Hematopoietic multipotent progenitor cell treated with erythropoietin and hydrocortisone succinate and interleukin-3 and kit ligand, for 17 days (in vitro differentiated cells): Measurements from ENCODE around the gene TOGARAM1.
"Not testable (repeated sequence)": the region's sequence is repeated elsewhere in the genome, so short reads cannot be mapped to it uniquely, and the experiment has no call there.

Experiments
- DNase-seq: peaks from one replicate; pipeline ENCODE4 v3.0.0-alpha.2; 2015; ENCODE audit warnings: low spot score

Gene TOGARAM1

DNA sequence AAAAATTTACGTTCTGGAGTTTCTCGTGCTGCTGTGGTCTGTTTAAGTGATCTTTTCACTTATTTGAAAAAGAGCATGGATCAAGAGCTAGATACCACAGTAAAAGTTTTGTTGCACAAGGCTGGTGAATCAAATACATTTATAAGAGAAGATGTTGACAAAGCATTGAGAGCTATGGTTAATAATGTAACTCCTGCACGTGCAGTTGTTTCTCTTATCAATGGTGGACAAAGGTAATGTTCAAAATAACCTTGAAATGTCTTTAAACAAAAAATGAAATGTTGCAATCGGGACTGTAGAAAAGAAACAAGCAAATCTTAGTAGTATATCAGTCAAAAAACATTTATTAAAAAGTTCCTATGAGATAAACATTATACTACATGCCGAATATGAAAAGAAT lies 82.6 kb downstream of the TOGARAM1 start:
- DNase-seq = no peak

DNA sequence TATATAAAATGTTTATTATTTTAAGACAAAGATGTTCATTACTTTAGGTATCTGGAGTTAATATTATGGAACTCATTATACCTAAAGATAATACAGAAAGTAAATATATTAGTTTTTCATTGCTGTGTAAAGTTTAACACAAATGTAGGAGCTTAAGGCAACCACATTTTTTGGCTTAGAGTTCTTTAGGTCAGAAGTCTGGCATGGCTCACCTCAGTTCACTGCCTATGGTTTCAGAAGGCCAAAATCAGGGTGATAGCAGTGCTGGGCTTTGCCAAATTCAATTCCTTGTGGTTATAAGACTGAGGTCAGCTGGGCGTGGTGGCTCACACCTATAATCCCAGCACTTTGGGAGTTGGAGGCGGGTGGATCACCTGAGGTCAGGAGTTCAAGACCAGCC lies 86.4 kb downstream of the TOGARAM1 start:
- no peak for DNase-seq

DNA sequence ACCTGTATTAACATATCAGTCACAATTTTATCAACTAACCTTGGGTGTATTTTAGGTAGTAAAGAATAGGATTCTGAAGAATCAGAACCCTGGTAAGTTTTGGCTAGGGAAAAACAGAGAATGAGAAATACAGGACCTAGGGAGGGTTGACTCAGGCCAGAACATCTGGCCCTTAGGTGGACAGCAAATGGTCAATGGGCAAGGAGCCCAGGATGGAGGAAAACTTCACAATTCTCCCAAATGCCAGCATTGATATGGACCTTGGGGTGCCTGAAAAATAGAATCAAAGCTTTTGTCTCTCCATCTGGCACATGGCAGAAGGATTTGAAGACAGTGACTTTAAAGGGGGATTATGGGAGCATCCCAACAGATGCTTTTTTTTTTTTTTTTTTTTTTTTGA lies 89.2 kb downstream of the TOGARAM1 start:
- DNase-seq = no peak

- DNase-seq = no peak
Observed at GRCh38 chr14:45051896-45052295, 89.9 kb downstream of the TOGARAM1 start.

DNA sequence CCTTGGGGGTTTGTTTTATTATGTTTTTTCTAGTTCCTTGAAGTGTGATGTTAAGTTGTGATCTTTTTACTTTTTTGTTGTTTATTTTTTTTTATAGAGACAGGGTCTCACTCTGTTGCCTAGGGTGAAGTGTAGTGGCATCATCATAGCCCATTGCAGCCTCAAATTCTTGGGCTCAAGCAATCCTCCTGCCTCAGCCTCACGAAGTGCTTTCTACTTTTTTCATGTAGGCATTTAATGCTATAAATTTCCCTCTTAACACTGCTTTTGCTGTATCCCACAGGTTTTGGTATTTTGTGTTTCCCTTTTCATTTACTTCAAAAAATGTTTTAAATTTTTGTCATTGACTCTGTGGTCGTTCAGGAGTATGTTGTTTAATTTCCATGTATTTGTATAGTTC lies 95.4 kb downstream of the TOGARAM1 start:
- no peak for DNase-seq

- DNase-seq = no peak
Observed at GRCh38 chr14:45057881-45058364, 95.9 kb downstream of the TOGARAM1 start.

GRCh38 chr14:45060551-45060950 lies 98.6 kb downstream of the TOGARAM1 start:
- DNase-seq = no peak

DNA sequence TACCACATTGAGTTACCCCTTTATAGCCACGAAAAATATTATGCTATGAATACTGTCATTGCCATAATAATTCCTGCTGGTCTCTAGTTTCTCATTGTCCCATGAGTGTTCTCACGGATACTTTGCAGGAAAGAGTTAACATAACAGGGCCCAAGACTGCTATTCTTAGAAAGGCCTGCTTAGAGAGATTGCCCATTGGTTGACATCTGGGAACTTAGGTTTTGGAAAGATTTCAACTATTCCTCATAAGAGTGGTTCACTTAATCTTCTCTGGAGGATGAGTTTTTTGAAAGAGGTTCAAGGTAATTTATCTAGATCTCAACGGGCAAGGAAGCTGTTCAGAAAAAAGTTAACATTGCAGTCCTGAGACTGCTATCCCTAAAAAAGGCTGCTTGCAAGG lies 103.5 kb downstream of the TOGARAM1 start:
- DNase-seq = no peak

DNA sequence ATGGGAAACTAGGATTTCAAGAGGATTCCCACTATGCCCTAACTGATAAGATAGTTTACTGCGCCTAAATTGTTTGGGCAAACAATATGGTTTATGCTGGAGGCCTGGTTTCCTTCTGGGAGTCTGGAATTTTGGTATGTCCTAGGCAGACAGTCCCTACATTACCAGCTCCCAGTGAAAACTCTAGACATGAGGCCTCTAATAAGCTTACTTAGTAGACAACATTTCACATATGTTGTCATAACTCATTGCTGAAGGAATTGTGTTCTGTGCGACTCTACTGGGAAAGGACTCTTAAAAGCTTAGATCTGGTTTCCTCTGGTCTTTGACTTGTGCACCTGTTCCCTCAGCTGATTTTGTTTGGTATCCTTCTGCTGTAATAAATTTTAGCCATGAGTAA lies 104.0 kb downstream of the TOGARAM1 start:
- DNase-seq = no peak

DNA sequence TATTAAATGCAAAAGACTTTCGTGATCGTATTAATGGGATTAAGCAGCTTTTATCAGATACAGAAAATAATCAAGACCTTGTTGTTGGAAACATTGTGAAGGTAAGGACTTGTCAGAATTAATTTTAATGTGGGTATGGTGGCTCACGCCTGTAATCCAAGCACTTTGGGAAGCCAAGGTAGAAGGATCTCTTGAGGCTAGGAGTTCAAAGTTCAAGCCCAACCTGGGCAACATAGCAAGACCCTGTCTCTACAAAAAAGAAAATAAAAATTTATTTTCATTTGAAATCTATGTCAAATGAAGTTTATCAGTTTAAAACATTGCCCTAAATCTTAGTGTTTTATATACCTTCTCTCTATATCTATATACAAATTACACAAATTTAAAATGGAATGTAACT lies 104.7 kb downstream of the TOGARAM1 start:
- no peak for DNase-seq

DNA sequence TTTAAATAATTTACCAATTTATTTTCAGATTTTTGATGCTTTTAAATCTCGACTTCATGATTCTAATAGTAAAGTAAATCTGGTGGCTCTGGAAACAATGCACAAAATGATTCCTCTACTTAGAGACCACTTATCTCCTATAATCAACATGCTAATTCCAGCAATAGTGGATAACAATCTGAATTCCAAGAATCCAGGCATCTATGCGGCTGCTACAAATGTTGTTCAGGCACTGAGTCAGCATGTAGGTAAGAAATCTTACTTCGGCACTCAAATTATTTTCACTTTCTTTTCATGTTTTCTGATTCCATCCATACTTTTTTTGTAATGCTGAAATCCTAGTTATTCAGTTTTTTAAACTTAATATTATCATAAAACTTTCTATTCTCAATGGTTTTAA lies 106.4 kb downstream of the TOGARAM1 start:
- DNase-seq = no peak

DNA sequence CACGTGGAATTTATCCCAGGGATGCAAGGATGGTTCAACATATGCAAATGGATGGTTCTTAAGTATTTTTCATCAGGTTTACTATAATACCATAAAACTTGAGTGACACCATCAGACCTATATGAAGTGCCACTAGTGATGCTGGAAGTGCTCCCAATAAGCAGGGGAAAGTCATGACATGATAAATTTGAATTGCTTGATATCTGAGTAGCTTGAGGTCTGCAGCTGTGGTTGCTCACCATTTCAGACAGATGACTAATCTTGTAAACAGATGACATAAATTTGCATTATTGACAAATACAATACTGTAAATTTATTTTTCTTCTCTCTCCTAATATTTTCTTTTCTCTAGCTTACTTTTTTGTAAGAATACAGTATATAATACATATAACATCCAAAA lies 108.2 kb downstream of the TOGARAM1 start:
- DNase-seq = no peak

DNA sequence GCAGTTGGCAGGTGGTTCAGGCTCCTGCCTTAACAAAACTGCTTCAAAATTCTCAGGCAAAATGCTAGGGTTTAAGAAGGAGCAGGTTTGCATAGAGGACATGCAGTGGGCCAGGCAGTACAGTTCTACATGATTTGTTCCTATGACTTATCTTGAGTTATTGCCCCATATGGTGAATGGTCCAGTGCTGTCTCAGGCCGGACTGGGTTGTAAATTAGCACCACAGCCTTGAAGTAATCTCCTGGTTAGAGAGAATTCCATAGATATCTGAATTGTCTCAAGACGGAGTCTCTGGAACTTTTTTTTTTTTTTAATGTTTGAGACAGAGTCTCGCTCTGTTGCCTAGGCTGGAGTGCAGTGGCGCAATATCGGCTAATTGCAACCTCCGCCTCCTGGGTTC lies 110.1 kb downstream of the TOGARAM1 start:
- no peak for DNase-seq

DNA sequence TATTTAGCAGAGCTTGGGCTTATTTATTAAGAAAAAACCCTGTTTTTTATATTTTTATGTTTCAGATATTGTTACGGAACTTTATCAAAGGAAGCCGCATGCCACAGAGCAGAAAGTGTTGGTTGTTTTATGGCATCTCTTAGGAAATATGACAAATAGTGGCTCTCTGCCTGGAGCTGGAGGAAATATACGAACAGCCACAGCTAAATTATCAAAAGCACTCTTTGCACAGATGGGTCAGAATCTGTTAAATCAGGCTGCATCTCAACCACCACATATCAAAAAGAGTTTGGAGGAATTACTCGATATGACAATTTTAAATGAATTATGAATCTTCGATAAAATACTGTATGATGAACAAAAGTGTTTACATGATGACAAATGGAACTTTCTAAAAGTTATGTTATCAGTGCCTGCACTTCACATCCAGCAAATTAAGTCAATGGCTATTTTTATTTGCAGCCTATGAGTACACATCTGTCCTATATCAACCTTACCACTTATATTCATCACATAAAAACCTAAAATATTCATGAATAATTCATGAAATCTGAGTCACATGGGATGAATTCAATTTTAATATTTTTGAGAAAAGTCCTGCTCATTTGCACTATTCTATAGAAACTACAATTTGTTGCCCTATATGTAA lies 111.4 kb downstream of the TOGARAM1 start:
- no peak for DNase-seq

GRCh38 chr14:45078323-45078722 lies 116.3 kb downstream of the TOGARAM1 start:
- no peak for DNase-seq

GRCh38 chr14:45080416-45080968 lies 118.5 kb downstream of the TOGARAM1 start:
- not testable (repeated sequence) for DNase-seq

DNA sequence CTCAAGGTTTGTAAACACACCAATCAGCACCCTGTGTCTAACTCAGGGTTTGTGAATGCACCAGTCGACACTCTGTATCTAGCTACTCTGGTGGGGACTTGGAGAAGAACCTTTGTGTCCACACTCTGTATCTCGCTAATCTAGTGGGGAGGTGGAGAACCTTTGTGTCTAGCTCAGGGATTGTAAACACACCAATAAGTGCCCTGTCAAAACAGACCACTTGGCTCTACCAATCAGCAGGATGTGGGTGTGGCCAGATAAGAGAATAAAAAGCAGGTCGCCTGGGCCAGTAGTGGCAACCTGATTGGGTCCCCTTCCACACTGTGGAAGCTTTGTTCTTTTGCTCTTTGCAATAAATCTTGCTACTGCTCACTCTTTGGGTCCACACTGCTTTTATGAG lies 119.1 kb downstream of the TOGARAM1 start:
- not testable (repeated sequence) for DNase-seq

- no peak for DNase-seq
Observed at GRCh38 chr14:45082420-45082819, 120.4 kb downstream of the TOGARAM1 start.

DNA sequence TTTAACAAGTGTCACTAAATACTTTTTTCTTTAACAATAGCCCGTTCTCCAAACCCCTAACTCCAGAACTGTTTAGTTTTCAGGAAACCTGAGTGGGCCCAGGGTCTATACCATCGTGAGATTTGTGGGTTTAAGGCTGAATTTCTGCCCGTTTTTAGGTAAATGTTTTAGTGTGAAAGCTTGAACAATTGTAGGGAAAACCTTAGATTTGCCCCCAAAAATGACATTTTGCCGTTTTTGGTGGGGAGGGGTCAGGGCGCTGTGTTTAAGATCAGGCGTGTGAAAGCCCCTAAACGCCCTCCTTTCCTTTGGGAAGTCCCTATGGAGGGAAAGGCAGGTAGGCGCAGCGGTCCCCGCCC lies 121.6 kb downstream of the TOGARAM1 start:
- no peak for DNase-seq

GRCh38 chr14:45083976-45084722 lies 122.2 kb downstream of the TOGARAM1 start, which contains the start of gene PRPF39:
TSS of gene PRPF39 (plus strand) at chr14:45084116. CDS start at chr14:45095240, 11,124 bp downstream.
- DNase-seq = peak; percentile 98

- DNase-seq = peak; percentile 33
Observed at GRCh38 chr14:45084946-45085346, 123.0 kb downstream of the TOGARAM1 start.

DNA sequence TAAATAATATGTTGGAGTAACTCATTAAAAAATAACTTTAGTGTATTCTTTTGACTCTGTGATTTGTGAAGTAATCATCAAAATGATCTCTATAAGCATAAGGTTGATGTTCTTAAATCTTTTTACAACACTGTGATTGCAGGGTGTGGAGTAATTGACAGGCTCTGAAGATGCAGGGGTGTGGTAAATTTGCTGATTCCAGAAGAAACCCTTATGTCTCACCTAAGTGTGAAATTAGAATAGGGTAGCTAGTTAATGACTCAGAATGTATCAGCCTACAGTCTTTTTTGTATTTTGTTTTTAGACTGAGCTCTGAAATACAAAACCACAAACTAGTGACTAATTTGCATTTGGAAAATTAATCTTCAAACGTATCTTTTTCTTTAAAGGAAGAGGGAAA lies 127.8 kb downstream of the TOGARAM1 start:
- no peak for DNase-seq

DNA sequence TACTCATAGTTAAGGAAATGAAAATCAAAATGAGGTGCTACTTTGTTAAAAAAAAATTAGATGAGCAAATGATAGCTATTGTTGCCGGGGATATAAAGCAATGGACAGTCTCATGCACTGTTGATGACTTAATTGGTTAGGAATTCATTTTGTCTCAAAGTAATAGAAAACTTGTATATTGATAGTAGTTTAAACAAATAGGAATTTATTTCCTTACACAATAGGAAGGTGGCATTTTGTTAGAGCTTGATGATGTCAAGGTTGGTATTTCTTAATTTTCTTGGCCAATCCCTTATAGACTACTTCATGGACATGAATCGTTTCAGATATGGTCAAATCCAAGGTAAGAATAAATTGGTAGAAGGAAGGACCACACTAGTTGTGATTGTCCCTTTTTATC lies 129.7 kb downstream of the TOGARAM1 start:
- no peak for DNase-seq
